Left forelimb (tissue), 1 donor: ENCODE results near the gene USP7.
"Not testable (repeated sequence)": the region's sequence is repeated elsewhere in the genome, so short reads cannot be mapped to it uniquely, and the experiment has no call there.

Source experiments
- DNase-seq: peaks from one replicate; pipeline ENCODE4 v3.0.0-alpha.2; 2018; ENCODE audit warnings: low spot score

USP7 gene

DNA sequence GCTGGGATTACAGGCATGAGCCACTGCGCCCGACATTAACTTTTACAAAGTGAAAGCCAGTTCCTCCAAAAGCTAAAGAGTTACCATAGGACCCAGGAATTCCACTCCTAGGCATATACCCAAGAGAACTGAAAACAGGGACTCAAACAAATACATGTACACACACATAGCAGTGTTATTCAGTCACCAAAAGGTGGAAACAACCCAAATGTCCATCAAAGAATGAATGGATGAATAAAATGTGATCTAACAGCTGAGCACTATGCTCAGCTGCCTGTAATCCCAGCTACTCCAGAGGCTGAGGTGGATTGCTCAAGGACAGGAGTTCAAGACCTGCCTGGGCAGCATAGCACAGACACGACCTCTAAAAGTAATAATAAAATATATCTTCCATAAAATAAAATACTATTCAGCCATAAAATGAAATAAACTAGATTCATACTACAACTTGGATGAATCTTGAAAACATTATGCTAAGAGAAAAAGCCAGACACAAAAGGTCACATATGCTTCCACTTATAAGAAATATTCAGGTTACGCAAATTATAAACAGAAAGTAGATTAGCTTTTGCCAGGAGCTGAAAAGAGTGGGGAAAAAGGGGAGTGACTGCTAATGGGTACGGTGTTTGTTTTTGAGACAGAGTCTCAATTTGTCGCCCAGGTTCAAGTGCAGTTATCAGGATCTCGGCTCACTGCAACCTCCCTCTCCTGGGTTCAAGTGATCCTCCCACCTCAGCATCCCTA is 9.3 kb upstream of the USP7 start:
- DNase-seq = no peak

DNA sequence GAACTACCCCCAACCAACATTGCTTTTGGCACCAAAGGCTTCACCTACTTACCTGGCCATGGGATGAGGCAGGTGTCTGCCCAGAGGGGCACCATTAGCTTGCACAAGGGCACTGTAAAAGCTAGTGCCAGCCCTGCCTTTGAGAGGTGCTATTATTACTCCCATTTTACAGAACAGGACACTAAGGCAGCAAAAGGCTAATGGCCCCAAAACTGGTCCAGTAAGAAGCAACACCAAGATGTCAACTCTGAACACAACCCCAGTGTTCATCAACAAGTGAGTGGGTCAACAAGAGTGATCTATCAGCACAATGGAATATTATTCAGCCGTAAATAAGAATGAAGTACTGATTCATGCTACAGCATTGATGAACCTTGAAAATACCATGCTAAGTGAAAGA is 7.7 kb upstream of the USP7 start:
- no peak for DNase-seq

DNA sequence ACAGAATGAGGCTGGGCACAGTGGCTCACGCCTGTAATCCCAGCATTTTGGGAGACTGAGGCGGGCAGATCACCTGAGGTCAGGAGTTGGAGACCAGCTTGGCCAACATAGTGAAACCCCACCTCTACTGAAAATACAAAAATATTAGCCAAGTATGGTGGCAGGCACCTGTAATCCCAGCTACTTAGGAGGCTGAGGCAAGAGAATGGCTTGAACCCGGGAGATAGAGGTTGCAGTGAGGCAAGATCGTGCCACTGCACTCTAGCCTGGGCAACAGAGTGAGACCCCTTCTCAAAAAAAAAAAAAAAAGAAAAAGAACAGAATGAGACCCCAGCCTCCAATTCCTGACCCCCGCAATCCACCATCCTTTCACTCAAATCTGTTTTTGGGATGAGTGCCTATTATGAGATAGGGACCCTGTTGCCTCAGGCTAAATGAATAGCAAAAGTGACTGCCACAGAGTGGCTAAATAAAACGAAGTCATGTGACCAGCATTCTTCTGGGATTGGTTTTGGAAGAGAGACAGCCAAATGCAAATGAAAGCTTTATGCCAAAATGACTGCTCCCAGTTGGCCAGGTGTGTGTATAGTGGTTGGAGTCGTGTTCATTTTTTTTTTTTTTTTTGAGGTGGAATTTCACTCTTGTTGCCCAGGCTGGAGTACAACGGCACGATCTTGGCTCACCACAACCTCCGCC is 5.6 kb upstream of the USP7 start:
- DNase-seq = not testable (repeated sequence)

DNA sequence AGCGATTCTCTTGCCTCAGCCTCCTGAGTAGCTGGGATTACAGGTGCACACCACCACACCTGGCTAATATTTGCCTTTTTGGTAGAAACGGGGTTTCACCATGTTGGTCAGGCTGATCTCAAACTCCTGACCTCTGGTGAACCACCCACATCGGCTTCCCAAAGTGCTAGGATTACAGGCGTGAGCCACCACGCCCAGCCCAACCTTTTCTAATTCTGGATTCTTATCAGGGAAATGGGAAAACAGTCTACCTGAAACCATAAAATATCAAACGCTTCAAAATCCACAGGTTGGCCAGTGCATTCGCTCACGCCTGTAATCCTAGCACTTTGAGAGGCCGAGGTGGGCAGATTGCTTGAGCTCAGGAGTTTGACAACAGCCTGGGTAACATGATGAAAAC is 4.3 kb upstream of the USP7 start:
- not testable (repeated sequence) for DNase-seq

DNA sequence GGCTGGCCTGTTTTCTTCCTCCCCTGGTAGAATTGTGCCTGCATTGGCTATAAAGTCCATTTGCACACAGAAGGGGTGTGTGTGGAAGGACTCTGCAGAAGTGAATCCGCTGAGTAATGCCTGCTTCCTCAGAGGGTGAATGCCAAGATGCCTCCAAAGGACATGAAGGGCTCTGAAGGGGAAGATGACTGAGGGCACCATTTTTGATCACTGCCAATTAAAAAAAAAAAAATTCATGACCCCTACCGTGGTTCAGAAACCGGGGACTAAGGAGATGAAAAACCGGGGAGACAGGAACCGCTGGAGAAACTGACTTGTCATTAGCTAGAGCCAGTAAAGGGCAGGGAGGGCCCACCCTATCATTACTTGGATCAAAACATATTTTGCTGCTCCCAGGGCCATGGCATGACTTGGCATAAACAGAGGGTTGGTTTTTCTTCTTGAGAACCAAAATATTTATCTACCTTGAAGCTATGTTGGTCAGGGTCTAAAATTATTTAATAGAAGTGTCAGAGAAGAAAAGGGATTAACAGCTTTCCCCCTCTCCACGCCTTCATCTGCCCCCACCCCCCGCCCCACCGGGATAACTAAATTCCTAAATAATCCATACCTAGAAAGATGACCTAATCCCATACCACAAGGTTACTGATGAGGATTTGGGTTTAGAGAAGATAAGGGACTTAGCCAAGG is 3.6 kb upstream of the USP7 start:
- DNase-seq = no peak

DNA sequence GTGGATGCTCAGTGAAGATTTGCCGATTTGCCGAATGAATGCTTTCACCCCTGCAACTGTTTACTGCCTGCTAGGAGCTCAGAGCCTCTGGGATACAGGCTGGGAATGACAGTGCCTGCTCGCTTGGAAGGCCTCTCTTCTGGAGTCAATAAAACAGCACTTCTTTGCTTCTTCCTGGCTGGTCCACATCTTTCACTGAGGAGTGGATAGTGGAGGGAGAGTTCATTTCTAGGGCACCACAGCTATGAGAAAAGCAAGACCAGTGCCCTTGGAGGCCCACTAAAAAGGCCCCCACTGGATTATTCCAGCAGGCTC is 3.1 kb upstream of the USP7 start:
- no peak for DNase-seq

DNA sequence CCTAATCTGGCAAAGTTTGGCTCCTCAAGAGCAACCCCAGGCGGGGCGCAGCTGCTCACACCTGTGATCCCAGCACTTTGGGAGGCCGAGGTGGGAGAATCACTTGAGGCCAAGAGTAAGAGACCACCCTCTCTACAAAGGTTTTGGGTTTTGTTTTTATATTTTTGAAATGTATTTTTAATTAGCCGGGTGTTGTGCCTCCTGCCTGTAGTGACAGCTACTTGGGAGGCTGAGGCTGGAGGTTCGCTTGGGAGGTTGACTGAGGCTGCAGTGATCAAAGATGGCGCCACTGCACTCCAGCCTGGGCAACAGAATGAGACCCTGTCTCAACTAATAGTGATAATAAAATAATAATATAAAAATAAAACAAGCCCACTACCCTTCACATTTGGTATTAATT is 756 bp upstream of the USP7 start:
- DNase-seq = no peak

DNA sequence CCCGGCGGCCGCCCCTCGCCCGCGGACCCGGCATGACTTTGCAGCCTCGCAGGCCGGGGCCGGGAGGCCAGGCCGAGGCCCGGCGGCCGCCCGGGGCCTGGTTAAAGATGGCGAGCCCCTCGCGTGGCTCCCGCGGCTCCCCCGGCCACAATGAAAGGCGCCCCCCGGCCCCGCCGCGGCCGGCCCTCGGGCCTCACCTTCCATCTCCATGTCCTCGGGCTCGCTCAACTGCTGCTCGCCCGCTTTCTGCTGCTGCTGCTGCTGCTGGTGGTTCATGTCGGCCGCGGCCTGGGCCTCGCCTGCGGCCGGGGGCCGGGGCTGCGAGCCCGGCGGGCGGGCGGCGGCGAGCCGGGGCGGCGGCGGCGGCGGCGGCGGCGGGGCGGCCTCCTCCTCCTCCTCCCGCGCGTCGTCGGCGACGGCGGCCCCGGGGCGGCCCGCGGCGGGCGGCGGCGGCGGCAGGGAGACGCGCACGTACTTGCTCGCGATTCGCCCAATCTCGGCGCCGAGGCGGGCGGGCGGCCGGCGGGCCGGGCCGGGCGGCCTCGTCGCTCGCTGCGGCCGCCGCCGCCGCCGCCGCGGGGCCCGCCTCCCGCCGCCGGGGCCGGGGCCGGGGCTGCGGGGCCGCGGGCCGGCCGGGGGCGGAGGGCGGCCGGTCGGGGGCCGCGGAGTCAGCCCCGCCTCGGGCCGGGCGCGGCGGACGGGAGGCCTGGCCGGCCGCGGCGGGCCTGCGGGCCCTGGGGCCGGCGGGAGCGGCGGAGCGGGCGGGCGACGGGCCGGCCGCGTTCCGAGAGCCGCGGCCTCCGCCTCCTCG is 491 bp downstream of the USP7 start:
- no peak for DNase-seq

DNA sequence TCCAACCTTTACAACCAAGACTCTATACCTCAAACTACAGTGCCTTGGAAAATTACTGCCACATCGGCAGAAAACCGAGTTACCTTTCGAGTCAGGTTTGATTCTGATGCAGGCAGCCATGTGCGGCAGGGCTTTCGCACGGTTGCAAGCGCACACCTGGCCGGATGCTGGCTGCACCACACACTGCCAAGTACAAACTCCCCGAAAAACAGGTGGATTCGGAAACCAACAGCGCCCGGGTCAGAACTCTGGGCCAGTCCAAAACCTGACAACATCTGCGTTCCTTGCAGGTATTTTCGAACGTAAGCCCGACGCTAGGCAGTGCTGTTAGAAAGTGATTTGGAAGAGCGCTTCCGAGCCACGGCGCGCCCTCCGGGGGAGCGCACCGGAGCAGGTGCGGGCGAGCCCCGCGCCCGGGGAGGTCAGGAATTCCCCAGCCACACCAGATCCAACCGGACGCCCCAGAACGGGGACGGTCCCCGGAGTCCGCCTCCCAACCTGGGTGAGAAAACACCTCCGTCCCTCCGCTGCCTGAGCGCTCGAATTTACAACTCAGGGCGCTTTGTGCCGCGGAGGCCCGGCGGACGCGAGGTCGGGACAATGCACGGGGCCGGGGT is 1.2 kb downstream of the USP7 start:
- DNase-seq = no peak

DNA sequence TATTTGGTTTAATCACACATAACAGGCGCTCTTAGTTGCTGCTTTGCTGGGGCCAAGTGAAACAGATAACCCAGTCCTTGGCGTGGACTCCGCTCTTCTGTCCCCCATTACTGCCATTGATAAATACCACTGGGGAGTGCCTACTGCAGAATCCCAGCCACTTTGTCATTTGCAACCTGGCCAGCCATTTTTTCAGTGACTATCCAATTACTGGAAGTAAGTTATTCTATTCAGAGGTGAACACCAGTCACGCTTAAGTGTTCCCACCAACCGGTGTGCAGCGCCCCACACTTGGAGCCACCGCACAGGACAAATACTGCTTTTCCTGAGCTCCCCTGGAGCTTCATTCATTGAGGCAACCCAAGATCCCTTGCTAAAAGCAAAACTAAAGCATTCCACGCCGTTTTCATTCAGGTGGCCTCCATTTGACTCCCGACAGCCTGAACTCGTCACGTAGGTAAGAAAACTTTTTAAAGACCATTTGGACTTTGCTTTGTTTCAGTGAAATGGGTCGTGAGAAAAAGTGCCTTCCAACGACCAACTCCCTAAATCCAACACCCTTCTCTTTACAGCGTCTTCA is 1.8 kb downstream of the USP7 start:
- no peak for DNase-seq

DNA sequence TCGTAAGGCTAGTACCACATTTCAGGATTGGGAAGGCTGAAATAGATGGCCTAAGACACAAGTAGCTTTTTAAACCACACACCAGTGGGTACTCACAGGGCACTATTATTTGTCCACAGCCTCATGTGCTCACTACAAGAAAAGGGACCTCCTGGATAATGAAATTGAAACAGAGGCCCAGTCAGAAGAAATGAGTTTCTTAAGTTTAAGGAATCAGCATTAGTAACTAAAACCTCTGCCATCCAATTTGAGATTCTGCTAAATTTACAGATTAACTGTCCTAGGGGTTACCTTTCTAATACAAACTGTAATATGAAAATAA is 3.0 kb downstream of the USP7 start:
- no peak for DNase-seq

DNA sequence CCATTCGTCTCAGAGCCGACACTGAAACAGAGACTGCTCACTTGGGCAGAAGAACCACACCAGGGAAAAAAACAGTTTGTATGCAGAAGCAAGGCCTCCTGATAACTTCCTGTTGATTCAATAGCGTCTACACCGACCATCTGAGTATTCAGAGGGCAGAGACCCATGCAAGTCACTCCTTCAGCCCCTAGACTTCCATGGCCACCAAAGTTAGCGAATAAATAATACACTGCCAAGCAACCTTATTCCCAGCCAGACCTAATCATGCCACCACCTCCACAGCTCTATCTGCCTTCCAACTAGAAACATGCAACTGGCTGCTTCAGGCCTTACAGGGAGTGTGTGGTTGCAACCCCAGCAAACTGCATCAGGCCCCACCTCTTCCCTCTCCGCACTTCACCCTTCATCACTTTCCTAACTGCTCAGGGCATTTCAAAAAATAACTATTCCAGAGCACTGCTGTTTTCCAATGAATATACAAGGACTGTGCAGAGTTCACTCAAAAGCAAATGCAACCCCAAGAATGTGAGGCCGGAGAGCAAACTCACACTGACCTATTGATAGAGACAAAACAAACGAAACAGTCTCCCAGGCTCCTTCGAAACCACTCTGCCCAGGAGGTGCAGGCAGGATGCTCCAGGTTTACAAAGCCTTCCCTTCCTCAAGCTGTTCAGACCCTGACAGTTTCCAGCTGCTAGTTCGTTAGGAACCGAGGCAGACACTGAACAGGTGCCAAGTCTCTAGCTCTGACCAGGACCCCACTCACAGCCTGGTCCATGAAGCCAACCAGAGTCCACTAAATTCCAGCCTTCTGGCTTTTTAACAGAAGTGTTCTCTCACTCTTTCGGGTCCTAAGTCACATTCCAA is 3.6 kb downstream of the USP7 start:
- DNase-seq = no peak

DNA sequence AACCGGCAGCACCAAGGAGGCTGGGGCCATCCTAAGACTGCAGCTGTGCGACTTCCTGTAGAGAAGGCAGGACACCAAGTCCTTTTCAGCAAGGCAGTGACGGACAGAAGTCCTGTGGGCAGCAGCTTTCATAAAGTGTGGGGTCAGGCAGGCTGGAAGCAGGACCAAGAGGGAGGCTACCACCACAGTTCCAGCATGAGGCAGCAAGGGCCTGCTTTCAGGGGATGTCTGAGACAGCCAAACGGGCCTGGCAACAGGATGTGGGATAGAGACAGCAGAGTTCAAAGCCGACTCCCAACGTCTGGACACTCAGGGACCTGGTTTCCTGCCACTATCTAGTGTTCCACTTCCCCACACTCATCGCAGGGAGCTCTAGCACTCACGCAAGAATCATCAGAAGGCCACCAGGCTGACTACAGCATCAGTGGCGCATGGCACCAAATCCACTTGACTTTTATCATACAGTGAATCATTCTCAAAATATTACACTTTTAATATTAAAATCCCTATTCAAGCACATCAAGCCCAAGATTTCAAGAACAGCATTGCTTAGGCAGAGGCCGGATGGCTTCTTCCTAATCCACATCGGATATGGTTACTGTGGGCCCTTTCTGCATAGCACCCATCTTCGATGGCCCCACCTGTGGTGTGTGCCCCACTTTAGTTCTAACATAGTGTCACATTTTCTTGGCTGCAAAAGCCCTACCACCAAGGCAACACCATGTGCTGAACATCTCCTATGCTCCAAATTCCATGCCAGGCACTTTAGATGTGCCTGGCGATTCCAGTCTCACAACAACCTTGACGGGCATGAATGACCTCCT is 5.2 kb downstream of the USP7 start:
- DNase-seq = no peak

DNA sequence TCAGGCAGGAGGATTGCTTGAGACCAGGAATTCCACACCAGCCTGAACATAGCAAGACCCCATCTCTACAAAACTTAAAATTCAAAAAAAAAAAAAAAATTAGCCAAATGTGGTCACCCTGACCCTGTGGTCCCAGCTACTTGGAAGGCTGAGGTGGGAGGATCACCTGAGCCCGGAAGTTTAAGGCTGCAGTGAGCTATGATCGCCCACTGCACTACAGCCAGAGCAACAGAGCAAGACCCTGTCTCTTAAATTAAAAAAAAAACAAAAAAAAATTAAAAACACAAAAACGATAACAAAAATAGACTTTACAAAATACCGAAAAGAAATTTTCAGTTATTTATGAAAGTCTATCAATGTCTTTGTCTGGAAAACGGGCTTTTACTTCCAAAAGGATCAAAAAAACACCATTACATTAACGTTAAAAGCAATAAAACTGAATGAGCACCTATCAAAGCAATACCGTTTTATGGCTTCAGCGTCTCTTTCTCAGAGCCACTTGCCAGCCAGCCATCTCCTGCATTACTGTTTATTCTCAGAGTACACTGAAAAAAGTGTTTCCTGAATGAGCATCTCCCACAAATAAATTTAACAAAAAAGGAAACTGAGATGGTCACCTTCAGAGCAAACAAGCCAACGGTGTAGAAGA is 6.1 kb downstream of the USP7 start:
- DNase-seq = no peak

DNA sequence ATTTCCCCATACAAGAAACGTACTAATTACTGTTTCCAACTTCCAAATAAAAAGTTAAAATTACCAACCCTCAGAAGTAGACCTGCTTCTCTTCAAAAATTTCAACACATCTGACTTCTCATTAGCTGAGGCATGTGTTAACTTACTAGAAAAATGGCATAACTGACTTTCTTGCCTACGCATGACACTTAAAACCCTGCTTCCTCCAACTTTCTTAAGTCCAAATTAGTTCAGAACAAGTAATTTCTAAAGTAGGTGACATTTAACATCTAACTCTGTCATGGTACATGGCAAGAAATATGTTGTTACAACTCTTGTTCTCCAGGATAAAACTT is 6.7 kb downstream of the USP7 start:
- no peak for DNase-seq

DNA sequence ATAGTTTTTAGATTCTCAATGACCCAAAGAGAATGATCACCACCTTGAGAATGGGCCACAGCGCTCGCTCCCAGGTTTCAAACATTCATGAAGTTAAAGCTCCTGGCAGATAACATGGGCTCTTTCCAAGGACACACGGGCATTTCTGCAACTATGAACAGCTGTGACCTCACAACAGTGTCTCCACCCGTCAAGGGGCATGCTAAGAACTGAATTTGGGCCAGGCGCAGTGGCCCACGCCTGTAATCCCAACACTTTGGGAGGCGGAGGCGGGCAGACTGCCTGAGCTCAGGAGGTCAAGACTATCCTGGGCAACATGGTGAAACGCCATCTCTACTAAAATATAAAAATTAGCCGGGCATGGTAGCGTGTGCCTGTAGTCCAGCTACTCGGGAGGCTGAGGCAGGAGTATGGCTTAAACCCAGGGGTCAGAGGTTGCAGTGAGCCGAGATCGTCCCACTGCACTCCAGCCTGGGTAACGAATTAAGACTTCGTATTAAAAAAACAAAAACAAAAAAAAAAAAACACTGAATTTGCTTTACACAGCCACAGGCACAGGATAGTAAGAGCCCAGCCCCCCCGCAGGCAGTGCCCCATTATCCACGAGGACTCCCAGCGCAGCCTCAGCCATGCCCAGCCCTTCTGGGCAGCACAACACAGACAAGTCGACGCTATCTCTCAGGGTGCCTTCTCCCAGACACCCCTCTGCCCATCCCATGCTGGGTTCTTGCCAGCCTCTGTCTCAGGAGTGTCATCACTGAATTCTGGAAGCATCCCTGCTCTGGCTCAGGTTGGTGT is 7.2 kb downstream of the USP7 start:
- DNase-seq = no peak

DNA sequence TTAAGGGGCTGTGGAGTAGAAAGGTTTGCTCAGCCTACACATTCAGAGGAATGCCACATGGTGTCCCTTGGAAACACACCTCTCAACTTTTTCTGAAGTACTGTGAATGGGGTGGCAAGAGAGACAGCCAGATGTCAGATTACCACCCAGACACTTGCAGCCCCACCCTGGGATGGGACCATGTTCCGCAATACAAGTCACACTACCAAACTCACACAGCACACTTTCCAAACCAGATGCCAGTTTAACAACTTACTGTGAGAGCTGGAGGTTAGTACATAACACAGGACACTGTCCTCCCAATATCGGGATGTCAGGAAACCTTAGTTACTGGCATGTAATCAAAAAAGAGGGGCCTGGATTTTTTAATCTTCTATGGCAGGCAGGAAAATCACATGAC is 7.9 kb downstream of the USP7 start:
- no peak for DNase-seq

DNA sequence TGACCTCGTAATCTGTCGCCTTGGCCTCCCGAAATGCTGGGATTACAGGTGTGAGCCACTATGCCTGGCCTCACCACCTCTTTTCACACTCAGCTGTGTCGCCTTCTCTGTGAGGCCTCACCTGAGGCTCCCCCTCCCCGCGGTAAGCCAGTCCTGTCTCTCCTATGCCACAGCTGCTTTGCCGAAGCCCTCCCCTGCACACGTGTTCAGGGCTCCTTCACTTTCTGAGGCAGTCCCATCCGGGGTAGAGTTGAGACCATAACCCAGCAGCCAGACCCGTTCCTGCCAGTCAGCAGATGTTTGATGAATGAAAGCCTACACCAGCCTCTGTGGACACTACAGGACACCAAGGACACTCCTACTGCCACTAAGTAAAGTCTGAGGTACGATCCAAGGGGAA is 10.6 kb downstream of the USP7 start:
- DNase-seq = no peak

DNA sequence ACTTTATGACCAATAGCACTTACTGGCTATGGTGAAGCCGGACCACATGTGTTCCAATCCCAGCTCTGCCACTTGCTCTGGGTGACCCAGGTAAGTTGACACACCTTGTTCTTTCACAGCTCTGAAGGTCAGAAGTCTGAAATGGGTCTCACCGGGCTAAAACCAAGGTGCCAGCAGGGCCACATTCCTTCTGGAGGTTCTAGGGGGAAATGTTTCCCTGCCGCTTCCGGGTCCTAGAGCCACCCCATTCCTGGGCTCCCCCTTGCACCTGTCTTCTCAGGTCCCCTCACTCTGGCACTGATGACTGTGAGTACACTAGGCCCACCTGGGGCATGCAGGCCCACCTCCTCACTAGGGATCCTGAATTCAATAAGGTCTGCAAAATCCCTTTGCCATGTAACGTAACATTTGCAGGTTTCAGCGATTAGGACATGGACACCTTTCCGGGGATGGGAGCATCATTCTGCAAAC is 11.4 kb downstream of the USP7 start:
- no peak for DNase-seq
